ENCODE results near the gene MAD1L1. TPM values are rescaled to one million over a fixed set of nuclear protein-coding genes. Genes with fewer than 3 reads are reported as not detected.
A peak's percentile ranks its signal among the peaks of the same experiment; 100 is the strongest.

MAD1L1 gene
- total RNA-seq, 2 donors from 2014 or later, result 59.1 to 61.4 TPM

- WGBS, 2 experiments (ENCODE audit: insufficient coverage in 1 of 2, insufficient read length in 1 of 2), result 90 to 100% methylated on average over 2 to 16 of the region's 16 CpGs
- no peaks in the 10 kb centered on the region for H3K9me3 Mint-ChIP-seq
- H3K27ac ChIP-seq (ENCODE audit: low read depth, low read length), result no peak overlapping the region
- H3K27me3 Mint-ChIP-seq (ENCODE audit: insufficient read depth), result no peaks in the 10 kb centered on the region
- no peaks in the 10 kb centered on the region for H3K36me3 ChIP-seq (ENCODE audit: control insufficient read depth, insufficient read depth, low read length)
- H3K4me1 Mint-ChIP-seq, result no peaks in the 10 kb centered on the region
- H3K36me3 Mint-ChIP-seq (ENCODE audit: low read depth), result peaks cover 2% of the 10 kb centered on the region
- no peak for DNase-seq
- H3K4me1 ChIP-seq (ENCODE audit: control insufficient read depth, insufficient read depth, low read length), result no peaks in the 10 kb centered on the region
- no peaks in the 10 kb centered on the region for H3K9me3 ChIP-seq (ENCODE audit: control insufficient read depth, low read length)
- H3K27ac Mint-ChIP-seq, result no peak overlapping the region
- no peak overlapping the region for H3K9ac ChIP-seq (ENCODE audit: extremely low read depth, low read length, poor library complexity, severe bottlenecking)
- H3K4me3 ChIP-seq (ENCODE audit: low read length), result no peak overlapping the region
- no peaks in the 10 kb centered on the region for H3K27me3 ChIP-seq (ENCODE audit: control insufficient read depth, insufficient read depth, low read length, poor library complexity, severe bottlenecking)
- TF ChIP-seq CTCF (conservative IDR thresholded peaks at IDR 0.05), result no peak
- H3K4me3 Mint-ChIP-seq, result no peak overlapping the region
Observed at GRCh38 chr7:1920881-1921280, 311.9 kb downstream of the MAD1L1 start.

GRCh38 chr7:1920266-1920681 is 312.5 kb downstream of the MAD1L1 start:
- Histone ChIP-seq H3K27me3 (ENCODE audit: control insufficient read depth, insufficient read depth, low read length, poor library complexity, severe bottlenecking) (no peaks in the 10 kb centered on the region), H3K4me1 (ENCODE audit: control insufficient read depth, insufficient read depth, low read length) (no peaks in the 10 kb centered on the region), H3K4me3 (ENCODE audit: low read length) (no peak overlapping the region), H3K36me3 (ENCODE audit: control insufficient read depth, insufficient read depth, low read length) (no peaks in the 10 kb centered on the region), H3K27ac (ENCODE audit: low read depth, low read length) (no peak overlapping the region), H3K9ac (ENCODE audit: extremely low read depth, low read length, poor library complexity, severe bottlenecking) (no peak overlapping the region), H3K9me3 (ENCODE audit: control insufficient read depth, low read length) (no peaks in the 10 kb centered on the region)
- Mint-ChIP-seq H3K4me3 (no peak overlapping the region), H3K4me1 (no peaks in the 10 kb centered on the region), H3K36me3 (ENCODE audit: low read depth) (peaks cover 2% of the 10 kb centered on the region), H3K27me3 (ENCODE audit: insufficient read depth) (no peaks in the 10 kb centered on the region), H3K27ac (peak overlapping the region; percentile 48), H3K9me3 (no peaks in the 10 kb centered on the region)
- no peak for DNase-seq
- WGBS, 2 experiments (ENCODE audit: insufficient coverage in 1 of 2, insufficient read length in 1 of 2), result 94 to 98% methylated on average over 17 to 20 of the region's 20 CpGs
- no peak for TF ChIP-seq CTCF (conservative IDR thresholded peaks at IDR 0.05)

- DNase-seq, result no peak
Observed at GRCh38 chr7:1919539-1920265, 313.0 kb downstream of the MAD1L1 start.

More at GRCh38 chr7:1919539-1920265, 313.0 kb downstream of the MAD1L1 start:
- Histone ChIP-seq H3K9ac (ENCODE audit: extremely low read depth, low read length, poor library complexity, severe bottlenecking) (no peak overlapping the region), H3K9me3 (ENCODE audit: control insufficient read depth, low read length) (no peaks in the 10 kb centered on the region), H3K27ac (ENCODE audit: low read depth, low read length) (no peak overlapping the region), H3K27me3 (ENCODE audit: control insufficient read depth, insufficient read depth, low read length, poor library complexity, severe bottlenecking) (no peaks in the 10 kb centered on the region), H3K4me1 (ENCODE audit: control insufficient read depth, insufficient read depth, low read length) (no peaks in the 10 kb centered on the region), H3K36me3 (ENCODE audit: control insufficient read depth, insufficient read depth, low read length) (no peaks in the 10 kb centered on the region), H3K4me3 (ENCODE audit: low read length) (no peak overlapping the region)
- Mint-ChIP-seq H3K9me3 (no peaks in the 10 kb centered on the region), H3K27ac (no peak overlapping the region), H3K4me1 (no peaks in the 10 kb centered on the region), H3K27me3 (ENCODE audit: insufficient read depth) (no peaks in the 10 kb centered on the region), H3K4me3 (no peak overlapping the region), H3K36me3 (ENCODE audit: low read depth) (peaks cover 2% of the 10 kb centered on the region)
- no peak for TF ChIP-seq CTCF (conservative IDR thresholded peaks at IDR 0.05)
- 92 to 95% methylated on average over 19 to 22 of the region's 22 CpGs for WGBS, 2 experiments (ENCODE audit: insufficient coverage in 1 of 2, insufficient read length in 1 of 2)

Data from endodermal cell (in vitro differentiated cells).